NCI-H1092 (cell line): ENCODE data around the gene TEDC1.

Experiments
- DNase-seq: peaks from one replicate; lab custom pipeline; 2025; lab: John Stamatoyannopoulos, UW

TEDC1 gene

DNA sequence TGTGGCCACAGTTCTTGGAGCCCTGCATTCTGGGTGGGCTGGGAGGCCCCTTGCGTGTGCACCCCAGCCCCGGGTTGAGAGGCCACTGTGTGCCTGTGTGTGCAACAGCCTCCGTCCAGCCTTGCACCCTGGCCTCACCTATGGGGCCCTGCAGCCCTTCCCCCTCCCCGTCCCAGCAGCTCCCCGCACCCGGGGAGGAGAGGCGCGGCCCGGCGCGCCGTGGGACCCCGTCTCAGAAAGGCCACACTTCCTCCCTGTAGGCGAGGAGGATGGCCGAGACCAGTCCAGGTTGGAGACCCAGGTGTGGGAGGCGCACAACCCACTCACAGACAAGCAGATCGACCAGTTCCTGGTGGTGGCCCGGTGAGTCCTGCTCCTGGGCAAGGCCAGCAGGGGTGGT lies 33.0 kb upstream of the TEDC1 start:
- no peak for DNase-seq

DNA sequence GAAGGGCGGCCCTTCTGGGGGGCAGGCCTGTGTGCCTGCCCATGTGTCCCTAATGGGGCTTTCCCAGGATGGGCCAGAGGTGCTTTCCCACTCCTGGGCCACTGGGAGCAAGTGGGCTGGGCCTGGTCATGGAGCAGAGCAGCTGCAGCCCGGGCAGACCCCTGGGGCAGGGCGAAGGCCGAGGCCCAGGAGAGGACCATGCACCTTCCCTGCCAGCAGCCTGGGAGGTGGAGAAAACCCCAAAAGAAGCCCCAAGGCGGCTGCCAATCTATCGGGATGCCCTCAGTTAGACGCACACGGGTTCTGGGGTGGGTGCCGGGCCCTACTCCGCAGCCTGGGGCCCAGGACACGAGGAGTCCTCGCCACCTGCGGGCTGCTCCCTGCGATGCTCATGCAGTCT lies 32.5 kb upstream of the TEDC1 start:
- no peak for DNase-seq

DNA sequence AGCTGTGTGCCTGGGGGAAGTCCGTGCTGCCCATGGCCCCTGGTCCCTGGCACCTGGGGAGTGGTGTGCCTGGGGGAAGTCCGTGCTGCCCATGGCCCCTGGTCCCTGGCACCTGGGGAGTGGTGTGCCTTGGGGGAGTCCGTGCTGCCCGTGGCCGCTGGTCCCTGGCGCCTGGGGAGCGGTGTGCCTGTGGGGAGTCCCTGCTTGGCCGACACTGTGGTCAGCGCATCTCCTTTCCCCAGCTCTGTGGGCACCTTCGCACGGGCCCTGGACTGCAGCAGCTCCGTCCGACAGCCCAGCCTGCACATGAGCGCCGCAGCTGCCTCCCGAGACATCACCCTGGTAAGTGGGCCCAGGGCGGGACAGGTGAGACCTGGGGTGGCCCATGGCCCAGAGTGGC lies 30.9 kb upstream of the TEDC1 start:
- no peak for DNase-seq

DNA sequence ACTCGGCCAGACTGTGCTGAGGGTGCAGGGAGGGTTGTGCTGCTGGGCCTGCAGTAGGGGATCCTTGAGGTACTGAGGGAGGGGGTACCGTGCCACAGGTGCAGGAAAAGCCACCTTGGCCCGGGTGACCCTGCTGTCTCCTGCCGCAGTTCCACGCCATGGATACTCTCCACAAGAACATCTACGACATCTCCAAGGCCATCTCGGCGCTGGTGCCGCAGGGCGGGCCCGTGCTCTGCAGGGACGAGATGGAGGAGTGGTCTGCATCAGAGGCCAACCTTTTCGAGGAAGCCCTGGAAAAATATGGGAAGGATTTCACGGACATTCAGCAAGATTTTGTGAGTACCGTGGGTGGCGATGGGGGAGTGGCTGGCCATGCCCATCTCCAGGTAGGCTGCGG lies 30.4 kb upstream of the TEDC1 start:
- DNase-seq = no peak

DNA sequence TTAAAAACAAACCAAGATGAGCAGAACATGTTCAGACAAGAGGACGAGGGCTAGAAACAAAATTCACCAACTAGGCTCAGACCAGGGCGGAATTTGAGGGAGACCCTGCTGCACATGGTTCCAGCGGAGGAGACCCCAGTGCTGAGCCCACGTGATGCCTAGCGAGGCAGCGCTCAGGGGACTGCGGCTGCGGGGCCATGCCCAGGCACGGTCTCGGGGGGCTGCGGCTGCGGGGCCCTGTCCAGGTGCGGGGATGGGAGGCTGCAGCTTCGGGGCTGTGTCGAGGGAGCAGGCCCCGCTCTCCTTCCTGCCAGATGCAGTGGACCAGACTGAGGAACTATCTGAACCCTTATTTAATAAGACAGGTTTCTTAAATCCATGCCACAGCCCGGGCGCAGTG lies 29.1 kb upstream of the TEDC1 start:
- no peak for DNase-seq

DNA sequence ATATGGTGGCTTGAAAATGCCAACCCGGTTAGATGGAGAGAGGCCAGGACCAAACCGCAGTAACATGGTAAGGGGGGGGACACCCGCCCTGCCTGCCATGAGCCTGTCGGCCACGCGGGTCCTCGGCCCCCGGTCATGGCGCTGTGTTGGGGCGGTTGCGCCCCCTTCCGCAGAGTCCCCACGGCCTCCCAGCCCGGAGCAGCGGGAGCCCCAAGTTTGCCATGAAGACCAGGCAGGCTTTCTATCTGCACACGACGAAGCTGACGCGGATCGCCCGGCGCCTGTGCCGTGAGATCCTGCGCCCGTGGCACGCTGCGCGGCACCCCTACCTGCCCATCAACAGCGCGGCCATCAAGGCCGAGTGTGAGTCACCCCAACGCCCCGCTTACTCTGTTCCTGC lies 26.5 kb upstream of the TEDC1 start:
- no peak for DNase-seq

DNA sequence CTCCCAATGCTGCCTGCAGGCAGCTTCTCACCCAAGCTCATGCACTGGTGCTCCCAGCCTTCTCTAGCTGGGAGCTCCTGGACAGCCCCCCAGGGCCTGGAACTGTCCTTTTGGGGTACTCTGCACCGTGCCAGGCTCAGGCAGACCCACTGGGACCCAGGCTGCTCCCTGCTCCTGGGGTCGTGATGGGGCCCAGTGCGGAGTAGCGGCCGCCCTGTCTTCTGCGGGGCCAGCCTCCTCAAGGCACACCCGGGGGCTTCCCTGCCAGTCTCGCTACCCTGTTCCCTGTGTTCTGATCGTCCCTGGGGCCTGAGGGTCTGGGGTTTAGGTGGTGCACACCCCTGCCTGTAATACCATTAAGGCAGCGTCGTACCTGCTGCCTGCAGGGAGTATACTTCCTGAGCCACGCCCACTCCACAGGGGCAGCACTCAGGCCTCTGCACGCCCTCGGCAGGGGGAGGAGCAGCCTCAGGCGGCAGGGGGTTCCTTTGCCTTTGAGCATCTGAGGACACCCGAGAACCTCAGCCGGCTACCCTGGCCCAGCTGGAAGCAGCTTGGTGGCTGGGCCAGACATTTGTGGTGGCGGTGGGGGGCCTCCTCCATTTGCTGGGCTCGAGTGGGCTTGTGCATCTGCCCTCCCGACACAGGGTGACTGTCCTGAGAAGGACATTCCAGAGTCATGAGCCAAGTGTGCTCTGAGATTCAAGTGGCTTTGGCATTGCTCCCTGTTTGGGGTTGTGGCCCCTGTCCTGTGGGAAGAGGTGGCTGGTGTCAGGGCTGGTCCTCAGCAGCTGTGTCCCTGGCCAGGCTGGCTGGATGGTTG lies 25.6 kb upstream of the TEDC1 start:
- DNase-seq = no peak

DNA sequence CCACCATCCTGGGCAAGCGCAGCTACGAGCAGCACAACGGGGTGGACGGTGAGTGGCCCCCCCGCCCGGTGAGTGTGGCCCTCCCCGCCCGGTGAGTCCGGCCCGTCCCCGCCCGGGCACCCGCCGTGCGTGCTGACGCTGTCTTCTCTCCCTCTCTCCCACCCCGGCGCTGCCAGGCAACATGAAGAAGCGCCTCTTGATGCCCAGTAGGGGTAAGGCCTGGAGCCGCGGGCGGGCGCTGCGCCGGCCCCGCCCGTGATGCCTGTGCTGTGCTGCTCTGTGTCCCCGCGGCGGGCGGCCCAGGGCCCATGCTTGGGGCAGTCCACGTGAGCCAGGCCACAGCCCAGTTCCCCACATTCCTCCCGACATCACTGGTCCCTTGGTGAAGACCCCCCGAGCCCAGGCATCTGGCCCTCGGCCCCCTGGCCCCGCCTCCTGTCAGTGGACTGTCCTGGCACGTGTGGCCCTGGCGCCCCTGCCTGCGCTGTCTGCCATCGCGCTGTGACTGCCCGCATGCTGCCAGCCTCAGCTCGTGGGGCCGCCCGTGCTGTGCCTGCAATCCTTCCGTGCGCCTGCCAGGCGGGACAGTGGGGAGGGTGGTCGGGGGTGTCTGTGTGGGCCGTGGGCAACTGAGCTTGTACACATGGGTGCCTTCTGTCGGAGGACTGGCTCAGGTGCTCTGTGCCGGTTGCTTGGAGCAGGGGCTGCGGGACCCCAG lies 24.4 kb upstream of the TEDC1 start:
- no peak for DNase-seq

DNA sequence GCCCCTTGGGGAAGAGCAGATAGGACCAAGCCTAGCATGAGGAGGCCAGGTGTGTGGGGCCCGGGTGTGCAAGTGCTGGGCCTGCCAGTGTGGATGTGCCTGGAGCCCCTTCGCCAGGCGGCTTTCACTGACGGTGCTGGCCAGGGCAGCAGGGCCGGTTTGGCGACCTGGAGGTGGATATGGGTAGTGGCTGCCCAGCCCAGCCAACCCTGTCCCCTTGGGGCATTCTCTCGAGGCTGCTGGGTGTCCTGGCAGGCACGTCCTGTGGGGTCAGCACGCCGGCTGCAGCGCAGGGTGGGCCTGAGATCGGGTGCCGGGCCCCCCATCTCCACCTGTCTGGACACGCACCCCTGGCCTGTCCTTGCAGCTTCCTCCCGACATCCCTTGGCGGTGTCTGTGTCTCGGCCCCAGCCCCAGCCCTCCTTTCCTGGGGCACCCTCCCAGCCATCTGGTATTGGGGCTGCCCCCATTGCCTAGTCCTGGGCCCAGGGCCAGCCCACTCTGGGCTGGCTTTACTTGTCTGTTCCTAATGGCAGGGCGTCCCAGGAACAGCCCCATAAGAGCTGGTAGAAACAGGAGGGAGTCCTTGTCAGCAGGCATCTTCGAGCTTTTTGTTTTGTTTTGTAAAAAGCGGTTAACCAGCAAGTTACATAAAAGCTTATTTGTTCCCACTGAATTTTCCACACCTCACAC lies 23.7 kb upstream of the TEDC1 start:
- DNase-seq = no peak

DNA sequence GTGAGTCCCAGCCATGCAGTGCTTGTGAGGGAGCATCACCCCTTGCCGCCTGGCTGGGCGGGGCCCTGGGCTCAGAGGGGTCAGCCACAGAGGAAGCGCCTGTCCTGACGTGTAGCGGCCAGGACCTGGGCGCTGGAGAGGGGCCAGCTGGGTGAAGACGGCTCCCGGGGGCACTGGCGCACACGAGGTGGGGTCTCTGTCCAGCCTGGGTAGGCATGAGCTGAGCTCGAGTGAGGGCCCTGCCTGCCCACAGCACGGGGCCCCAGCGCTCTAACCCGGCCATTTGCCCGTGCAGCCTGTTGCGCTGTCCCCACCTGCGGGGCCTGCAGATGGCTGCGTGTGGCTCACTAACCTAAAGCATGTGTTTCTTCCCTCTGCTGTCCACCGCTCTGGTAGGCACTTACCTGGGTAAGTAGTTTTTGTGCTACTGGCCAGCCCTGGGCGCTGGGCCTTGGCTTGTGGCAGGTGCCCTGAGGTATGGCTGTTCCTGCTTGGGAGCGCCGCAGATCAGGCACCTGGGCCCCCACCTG lies 23.0 kb upstream of the TEDC1 start:
- DNase-seq = no peak

DNA sequence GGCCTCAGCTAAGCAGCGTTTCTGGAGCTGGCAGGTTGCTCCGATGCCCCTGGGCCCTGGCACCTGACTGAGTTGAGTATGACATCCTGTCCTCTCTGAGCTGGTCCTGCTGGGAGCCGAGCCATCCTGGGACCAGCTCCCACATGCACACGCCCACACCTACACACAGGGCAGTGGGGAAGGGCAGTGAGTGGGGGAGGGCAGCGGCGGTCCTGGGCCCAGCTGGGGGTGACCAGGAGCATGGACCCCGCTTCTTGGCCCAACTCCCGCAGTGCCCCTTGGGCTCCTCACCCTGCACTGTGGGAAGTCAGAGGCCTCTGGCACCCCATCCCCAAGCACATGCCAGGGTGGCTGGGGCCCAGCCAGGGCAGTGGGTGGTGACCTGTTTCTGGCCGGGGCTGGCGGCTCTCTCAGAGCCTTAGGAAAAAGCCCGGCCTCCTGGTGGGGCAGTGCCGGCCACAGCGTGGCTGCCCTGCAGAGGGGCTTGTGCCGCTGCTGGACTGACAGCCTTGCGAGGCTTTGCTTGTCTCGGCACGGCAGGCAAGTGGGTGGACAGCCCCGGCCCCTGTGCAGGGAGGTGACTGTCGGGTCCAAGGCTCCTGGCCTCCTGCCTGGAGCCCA lies 22.3 kb upstream of the TEDC1 start:
- no peak for DNase-seq

DNA sequence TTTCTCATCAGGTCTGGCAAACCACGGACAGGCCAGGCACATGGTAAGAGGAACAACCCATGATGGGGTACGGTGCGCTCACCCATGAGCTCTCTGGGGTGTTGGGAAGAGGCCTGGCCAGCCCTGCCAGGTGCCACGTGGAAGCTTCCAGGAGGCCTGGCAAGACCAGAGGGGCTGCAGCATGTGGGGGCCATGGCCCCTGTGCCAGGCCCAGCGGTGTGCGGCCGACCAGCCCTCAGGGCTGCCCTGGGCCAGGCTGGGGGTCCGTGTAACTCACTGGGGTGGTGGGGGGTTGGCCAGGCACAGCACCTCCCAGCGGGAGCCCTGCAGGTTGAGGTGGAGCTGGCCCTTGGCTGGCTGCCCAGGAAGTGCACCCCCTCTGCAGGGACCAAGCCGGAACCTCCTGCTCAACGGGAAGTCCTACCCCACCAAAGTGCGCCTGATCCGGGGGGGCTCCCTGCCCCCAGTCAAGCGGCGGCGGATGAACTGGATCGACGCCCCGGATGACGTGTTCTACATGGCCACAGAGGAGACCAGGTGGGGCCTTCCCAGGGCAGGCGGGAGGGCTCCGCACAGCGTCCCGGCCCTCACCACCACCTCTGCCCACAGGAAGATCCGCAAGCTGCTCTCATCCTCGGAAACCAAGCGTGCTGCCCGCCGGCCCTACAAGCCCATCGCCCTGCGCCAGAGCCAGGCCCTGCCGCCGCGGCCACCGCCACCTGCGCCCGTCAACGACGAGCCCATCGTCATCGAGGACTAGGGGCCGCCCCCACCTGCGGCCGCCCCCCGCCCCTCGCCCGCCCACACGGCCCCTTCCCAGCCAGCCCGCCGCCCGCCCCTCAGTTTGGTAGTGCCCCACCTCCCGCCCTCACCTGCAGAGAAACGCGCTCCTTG lies 21.3 kb upstream of the TEDC1 start:
- no peak for DNase-seq

DNA sequence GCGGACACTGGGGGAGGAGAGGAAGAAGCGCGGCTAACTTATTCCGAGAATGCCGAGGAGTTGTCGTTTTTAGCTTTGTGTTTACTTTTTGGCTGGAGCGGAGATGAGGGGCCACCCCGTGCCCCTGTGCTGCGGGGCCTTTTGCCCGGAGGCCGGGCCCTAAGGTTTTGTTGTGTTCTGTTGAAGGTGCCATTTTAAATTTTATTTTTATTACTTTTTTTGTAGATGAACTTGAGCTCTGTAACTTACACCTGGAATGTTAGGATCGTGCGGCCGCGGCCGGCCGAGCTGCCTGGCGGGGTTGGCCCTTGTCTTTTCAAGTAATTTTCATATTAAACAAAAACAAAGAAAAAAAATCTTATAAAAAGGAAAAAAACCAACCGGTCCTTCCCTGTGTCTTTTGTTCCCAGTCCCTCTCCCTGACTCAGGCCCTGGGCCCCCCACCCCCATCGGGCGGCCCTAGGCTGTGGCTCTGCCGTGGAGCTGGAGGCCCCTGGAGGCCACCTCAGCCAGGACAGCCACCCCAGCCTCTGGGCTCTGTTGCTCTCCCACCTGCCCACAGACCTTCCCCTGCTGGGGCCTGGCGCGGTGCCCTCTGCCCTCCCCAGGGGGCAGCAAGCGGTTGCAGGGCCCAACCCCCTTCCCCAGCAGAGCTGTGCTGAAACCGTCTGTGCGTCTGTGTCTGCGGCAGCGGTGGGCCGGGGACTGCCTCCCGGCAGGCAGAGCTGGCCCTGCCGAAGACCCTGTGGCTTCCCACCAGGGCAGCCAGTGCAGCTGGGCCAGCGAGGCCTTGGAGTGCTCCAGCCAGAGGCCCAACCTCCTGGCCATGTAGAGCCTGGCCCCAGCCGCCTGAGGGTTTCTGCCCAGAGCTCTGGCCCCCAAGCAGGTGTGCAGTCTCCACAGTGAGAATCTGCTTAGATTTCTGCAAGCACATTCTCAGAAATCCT lies 20.4 kb upstream of the TEDC1 start:
- peak; percentile 67 for DNase-seq

DNA sequence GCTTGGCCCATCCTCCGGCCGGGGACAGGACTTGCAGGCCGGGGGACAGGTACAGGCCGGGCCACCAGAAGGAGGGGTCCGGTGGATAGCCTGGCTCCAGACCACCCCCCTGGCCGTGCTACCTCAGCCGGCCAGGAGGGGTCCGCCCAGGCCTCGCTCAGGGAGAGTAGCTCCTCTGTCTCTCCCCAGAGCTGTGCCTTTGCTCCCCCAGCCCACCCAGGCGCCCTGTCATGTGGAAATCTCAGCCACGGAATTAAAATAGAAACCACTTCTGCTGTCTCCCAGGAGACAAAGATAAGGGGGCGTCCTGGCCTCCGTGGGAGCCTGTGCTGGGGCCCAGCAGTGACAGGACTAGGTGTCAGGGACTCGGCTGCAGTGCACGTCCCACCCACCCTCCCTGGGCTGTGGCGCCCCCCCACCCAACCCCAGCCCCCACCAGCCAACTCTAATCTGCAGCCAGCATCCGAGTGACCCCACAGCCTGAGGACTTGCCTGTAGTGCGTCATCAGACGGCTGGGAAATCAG lies 19.7 kb upstream of the TEDC1 start:
- no peak for DNase-seq

DNA sequence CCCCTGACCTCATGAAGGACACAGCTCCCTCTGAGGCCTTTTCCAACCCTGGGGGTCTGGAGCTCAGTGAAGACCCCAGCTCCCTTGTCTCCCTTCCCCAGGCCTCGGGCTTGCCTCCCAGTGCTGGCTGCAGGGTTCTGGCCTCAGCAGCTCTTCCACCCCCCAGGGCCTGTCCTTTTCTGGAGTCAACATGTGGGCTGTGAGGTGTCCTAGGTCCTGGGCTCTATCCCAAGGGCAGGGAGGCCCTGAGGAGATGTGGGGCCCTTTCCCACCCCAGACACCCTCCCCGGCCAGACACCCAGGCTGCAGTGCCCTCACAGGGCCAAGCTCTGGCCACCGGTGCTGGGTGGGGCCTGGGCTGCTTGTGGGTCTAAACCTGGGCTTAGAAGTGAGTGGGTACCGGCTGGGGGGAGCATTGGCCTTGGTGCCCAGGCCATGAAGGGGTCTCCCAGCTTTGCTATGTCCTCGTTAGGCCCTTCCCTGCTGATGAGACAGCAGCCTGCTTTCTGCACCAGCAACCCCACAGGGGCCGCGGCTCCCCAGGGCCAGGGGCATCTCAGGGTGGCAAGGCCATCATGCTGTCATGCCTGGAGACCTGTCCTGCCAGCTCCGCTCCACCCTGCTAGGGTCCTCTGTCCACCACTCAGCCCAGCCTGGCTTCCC lies 19.1 kb upstream of the TEDC1 start:
- DNase-seq = no peak

DNA sequence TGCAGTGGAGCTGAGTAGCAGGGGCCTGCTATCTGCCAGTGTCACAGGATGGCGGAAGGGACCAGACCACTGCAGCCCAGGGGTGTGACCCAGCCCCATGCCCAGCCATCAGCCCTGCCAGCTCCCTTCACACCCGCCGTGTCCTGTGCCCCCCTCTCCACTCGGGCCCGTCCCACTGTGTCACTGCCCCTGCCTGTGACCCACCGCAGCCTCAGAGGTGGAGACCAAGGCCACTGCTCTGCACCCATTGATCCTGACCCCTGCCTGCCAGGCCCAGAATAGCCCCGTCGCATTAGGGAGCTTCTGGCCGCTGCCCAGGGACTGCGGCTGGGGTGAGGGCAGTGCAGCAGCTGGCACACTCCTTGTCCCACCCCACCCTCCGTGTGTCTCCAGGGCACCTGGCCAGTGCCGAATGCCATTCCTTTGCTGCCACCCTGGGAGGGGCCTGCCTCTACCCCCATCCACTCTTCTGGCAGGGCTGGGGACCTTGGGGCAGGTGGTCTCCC lies 18.5 kb upstream of the TEDC1 start:
- no peak for DNase-seq

DNA sequence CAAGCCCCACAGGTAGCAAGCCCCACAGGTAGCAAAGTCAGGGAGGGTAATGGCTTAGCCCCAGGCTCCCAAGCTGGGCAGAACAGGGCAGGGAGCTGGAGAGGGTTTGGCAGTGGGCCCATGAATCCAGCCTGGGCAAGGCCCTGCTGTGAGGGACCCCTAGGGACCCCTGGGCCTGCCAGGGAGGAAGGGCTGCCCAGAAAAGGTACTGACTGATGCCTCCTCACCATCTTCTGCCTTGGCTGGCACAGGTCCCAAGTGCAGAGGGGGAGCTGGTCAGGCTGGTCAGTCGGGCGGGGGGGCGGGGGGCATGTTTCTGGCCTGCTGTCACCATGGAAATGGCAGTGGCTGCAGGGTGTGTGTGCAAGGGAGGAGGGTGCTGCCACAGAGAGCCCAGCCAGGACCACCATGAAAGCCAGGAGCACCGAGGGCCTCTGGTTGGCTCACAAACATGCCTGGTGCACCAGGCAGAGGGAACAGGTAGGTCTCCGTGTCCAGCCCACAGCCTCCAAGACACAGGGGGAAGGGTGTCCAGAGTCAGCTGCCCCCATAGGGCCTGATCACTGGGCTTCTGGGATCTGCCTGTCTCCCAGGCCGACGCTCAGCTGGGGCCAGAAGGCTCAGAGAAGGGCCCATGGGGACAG lies 17.9 kb upstream of the TEDC1 start:
- peak; percentile 71 for DNase-seq

DNA sequence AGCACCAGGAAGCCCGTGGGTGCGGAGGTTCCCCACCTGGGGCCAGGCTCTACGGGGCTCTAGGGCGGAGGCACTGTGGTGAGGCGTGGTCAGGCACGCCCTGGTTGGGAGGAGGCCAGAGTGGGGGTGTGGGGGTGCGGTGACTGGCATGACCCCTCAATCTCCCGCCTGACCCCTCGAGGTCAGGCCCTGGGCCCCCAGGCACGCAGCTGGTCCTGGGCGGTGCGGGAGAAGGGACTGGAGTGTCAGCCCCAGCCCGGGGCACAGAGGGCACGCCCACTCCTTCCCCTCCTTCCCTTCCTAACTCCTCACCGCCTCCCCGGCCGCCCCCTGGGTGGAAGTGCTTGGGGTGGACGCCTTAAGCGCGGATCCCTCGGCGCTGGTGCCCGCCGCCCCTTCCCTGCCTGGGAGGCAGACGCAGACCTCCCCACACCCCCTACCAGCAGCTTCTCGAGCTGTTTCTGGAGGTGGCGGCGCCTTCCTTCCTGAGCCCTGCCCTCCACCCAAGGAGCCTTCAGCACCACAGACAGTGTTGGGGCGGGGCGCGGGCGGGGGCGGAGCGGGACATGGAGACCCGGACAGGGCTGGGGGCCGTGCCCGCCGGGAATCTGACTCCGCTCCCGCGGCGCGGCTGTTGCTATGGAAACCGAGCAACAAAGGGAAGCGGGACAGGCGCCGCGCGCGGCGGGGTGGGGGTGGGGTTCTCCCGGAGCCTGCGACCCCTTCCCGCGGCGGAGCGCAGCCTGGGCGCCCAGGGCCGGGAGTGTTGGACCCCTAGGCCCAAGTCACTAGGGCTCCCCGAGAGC lies 17.2 kb upstream of the TEDC1 start:
- peak; percentile 82 for DNase-seq
